Osteocyte (in vitro differentiated cells): ENCODE measurements around the gene RABL6. TPM values are rescaled to one million over a fixed set of nuclear protein-coding genes. Genes with fewer than 3 reads are reported as not detected.
A peak's percentile ranks its signal among the peaks of the same experiment; 100 is the strongest.
"Not testable (repeated sequence)": the region's sequence is repeated elsewhere in the genome, so short reads cannot be mapped to it uniquely, and the experiment has no call there.

ENCODE experiments used
- DNase-seq: peaks from one replicate; pipeline ENCODE4 v3.0.0; 2021; ENCODE audit warnings: mixed read lengths; ENCODE audit not compliant: unreplicated experiment; ENCODE audit errors: extremely low spot score
- H3K27ac Mint-ChIP-seq: one replicate; pipeline ENCODE4 v1.8.0; 2021; ENCODE audit warnings: mild to moderate bottlenecking, mixed read lengths; ENCODE audit not compliant: unreplicated experiment
- H3K27me3 Mint-ChIP-seq: one replicate; pipeline ENCODE4 v1.8.0; 2021; ENCODE audit warnings: mixed read lengths; ENCODE audit not compliant: unreplicated experiment
- H3K36me3 Mint-ChIP-seq: one replicate; pipeline ENCODE4 v1.8.0; 2021; ENCODE audit warnings: mixed read lengths; ENCODE audit not compliant: unreplicated experiment
- H3K4me1 Mint-ChIP-seq: one replicate; pipeline ENCODE4 v1.8.0; 2021; ENCODE audit warnings: mixed read lengths; ENCODE audit not compliant: unreplicated experiment
- H3K4me3 Mint-ChIP-seq: one replicate; pipeline ENCODE4 v1.8.0; 2021; ENCODE audit warnings: mild to moderate bottlenecking, moderate library complexity, mixed read lengths; ENCODE audit not compliant: unreplicated experiment
- H3K9me3 Mint-ChIP-seq: one replicate; pipeline ENCODE4 v1.8.0; 2021; ENCODE audit warnings: mixed read lengths; ENCODE audit not compliant: unreplicated experiment
- total RNA-seq: library from RNA; stranded (reverse); gene quantifications from 2 replicates; pipeline ENCODE4 v1.2.1, GENCODE V29; 2021
- TF ChIP-seq, protein P1 (sequence below): fragments of 200-600 bp; sonication (generic); IDR thresholded peaks from 2 replicates; pipeline ENCODE4 v1.5.0; 2021; ENCODE audit warnings: antibody characterized with exemption, mild to moderate bottlenecking, moderate library complexity

Gene RABL6
- total RNA-seq, 1 donor from 2014 or later, result 84.7 TPM

DNA sequence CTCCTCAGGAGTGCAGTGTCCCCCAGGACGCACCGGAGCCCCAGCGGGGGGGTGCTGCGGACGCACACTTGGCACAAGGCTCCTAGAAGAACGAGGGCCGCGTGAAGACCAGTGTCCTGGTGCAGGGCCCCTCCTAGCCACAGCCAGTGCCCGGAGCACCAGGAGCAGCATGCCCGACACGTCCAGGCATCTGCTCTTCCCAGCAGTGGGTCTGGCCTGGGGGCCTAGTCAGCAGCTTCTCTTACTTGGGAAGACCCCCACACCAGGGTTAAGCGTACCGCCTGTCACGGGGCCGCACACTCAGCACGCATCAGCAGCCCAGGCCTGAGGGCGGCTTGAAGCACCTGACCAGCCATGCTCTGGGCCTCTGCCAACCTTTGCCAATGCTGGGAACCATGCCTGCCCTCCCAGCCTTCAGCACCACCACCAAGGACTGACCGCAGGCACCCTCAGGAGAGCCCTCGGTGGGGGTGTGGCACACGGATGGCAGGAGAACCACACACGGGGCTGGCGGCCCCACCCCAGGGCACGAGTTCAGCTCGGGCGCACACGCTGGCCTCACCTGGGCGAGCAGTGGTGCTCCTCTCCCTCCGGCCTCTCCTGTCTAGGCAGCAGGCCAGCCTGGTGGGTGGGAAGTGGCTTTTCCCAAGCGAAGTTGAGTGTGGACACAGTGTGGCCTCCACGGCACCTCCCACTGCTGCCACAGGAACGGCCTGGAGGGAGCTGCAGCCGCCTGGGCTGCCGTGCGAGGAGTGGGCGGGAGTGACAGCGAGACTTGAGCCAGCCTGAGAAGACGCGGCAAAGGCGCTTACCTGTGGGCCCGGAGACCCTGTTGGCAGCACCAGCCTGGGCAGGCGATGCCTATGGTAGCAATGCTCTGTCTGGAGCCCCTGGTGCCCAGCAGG is 22.5 kb downstream of the RABL6 start:
- Mint-ChIP-seq H3K4me1 (no peaks in the 10 kb centered on the region), H3K4me3 (no peak overlapping the region), H3K9me3 (no peaks in the 10 kb centered on the region), H3K36me3 (peaks cover 18% of the 10 kb centered on the region), H3K27me3 (no peaks in the 10 kb centered on the region), H3K27ac (no peak overlapping the region)
- TF ChIP-seq, protein P1, sequence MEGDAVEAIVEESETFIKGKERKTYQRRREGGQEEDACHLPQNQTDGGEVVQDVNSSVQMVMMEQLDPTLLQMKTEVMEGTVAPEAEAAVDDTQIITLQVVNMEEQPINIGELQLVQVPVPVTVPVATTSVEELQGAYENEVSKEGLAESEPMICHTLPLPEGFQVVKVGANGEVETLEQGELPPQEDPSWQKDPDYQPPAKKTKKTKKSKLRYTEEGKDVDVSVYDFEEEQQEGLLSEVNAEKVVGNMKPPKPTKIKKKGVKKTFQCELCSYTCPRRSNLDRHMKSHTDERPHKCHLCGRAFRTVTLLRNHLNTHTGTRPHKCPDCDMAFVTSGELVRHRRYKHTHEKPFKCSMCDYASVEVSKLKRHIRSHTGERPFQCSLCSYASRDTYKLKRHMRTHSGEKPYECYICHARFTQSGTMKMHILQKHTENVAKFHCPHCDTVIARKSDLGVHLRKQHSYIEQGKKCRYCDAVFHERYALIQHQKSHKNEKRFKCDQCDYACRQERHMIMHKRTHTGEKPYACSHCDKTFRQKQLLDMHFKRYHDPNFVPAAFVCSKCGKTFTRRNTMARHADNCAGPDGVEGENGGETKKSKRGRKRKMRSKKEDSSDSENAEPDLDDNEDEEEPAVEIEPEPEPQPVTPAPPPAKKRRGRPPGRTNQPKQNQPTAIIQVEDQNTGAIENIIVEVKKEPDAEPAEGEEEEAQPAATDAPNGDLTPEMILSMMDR, result no peak
- DNase-seq, result no peak

DNA sequence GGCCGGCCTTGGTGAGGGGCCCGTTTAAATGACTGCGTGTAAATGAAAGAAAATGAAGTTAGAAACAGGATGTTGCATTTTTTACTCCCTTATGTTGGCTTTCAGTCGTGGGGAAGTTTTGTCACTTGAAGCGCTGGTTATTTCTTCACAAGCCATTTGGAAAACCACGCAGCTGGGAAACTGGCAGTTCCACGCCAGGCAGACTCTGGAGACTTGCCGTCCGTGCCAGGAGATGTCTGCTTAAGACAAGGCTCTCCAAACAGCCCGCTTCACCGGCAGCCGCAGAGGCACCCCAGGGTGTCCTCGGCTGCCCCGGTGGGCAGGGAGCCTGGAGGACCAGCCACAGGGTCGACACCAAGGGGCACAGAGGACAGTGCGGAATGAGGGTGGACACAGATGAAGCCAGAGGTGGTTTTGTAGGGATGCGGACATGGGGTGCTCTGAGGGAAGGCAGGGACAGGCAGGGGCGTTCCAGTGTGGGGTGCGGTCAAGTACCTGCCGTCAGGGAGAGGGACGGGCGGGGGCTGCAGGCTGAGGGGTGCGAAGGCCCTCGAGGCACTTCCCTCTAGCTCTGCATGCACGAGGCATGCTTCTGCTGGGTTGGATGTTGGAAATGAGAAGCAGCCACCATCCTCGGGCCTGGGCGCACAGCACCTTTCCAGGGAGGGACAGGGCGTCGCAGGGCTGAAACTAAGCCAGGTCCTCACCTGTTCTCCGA is 23.4 kb downstream of the RABL6 start:
- TF ChIP-seq, protein P1, result no peak
- H3K27me3 Mint-ChIP-seq, result no peaks in the 10 kb centered on the region
- no peak overlapping the region for H3K27ac Mint-ChIP-seq
- H3K36me3 Mint-ChIP-seq, result peaks cover 18% of the 10 kb centered on the region
- H3K4me3 Mint-ChIP-seq, result no peak overlapping the region
- H3K4me1 Mint-ChIP-seq, result no peaks in the 10 kb centered on the region
- no peaks in the 10 kb centered on the region for H3K9me3 Mint-ChIP-seq
- no peak for DNase-seq

DNA sequence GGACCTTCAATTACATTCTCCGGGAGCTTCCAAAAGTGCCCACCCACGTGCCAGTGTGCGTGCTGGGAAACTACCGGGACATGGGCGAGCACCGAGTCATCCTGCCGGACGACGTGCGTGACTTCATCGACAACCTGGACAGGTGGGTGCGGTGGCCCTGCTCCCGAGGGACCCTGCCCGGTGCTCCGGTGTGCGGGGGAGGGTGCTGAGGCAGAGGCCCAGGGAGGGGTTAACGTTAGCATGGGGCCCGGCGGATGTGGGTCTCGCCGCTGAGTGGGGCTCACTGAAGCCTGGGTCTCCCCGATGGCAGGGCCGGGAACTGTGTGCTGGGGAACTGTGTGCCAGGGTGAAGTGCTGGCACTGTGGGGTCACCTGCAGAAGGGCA is 24.0 kb downstream of the RABL6 start:
- Mint-ChIP-seq H3K36me3 (peaks cover 18% of the 10 kb centered on the region), H3K27me3 (no peaks in the 10 kb centered on the region), H3K4me3 (no peak overlapping the region), H3K9me3 (no peaks in the 10 kb centered on the region), H3K27ac (no peak overlapping the region), H3K4me1 (no peaks in the 10 kb centered on the region)
- TF ChIP-seq, protein P1, result no peak
- no peak for DNase-seq

DNA sequence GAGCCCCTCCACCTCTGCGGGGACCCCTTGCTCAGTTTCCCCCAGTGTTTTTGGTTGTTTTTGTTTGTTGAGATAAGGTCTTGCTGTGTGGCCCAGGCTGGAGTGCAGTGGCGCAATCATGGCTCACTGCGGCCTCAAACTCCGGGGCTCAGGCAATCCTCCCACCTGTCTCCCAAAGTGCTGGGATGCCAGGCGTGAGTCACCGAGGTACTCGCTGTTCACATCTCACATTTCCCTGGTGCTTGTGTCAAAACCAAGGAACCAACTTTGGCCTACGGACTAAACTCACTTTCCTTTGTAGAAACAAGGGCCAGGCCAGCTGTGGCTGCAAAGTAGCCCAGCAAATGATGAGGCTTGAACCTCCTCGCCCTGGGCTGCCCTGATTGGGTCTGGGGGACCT is 24.8 kb downstream of the RABL6 start:
- no peak for DNase-seq
- no peaks in the 10 kb centered on the region for H3K9me3 Mint-ChIP-seq
- peaks cover 18% of the 10 kb centered on the region for H3K36me3 Mint-ChIP-seq
- H3K27me3 Mint-ChIP-seq, result no peaks in the 10 kb centered on the region
- H3K27ac Mint-ChIP-seq, result peak overlapping the region; percentile 23
- H3K4me1 Mint-ChIP-seq, result peaks cover under 1% of the 10 kb centered on the region
- no peak overlapping the region for H3K4me3 Mint-ChIP-seq
- TF ChIP-seq, protein P1, result no peak

DNA sequence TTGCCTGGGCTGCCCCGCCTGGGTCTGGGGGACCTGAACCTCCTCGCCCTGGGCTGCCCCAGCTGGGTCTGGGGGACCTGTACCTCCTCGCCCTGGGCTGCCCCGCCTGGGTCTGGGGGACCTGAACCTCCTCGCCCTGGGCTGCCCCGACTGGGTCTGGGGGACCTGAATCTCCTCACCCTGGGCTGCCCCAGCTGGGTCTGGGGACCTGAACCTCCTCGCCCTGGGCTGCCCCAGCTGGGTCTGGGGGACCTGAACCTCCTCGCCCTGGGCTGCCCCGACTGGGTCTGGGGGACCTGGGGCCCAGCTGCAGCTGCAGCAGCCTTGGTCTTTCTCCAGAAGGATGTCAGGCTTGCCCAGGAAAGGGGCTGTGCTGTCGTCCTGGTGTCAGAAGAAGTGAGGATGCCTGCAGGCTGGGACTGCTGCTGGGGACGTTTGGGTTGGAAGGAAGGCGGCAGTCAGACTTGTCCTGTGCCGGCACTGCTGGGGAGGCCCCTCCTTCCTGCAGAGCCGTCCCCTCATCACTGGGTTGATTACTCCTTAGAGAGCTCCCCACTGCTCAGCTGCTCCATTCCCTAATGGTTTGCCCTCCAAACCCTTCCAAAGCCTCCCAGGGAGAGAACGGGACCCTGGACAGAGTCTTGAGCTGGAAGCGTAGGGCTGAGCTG is 25.8 kb downstream of the RABL6 start:
- H3K4me3 Mint-ChIP-seq, H3K4me1 Mint-ChIP-seq, H3K9me3 Mint-ChIP-seq, DNase-seq, H3K27me3 Mint-ChIP-seq: not testable (repeated sequence)
- Mint-ChIP-seq H3K36me3 (peaks cover 18% of the 10 kb centered on the region), H3K27ac (peak overlapping the region; percentile 35)
